Left lung (tissue), 10 donors: ENCODE measurements around the gene MICU2. TPM values are rescaled to one million over a fixed set of nuclear protein-coding genes. Genes with fewer than 3 reads are reported as not detected.

Experiments
- ATAC-seq: fragments of 200-7000 bp; cut with Tn5 transposase; one replicate; pipeline ENCODE4 v1.9.1; 2020; ENCODE audit warnings: moderate library complexity
- DNase-seq, 4 donors: peaks; one replicate each; pipeline ENCODE4 v3.0.0-alpha.2; 2013 to 2020
- H3K27ac ChIP-seq, 2 donors: fragments of 200-600 bp; sonication (generic) in 1 of 2; one replicate each; pipeline versions ENCODE4 v1.5.0 to v1.8.0; 2020 to 2021
- H3K27me3 ChIP-seq, 2 donors: fragments of 200-600 bp; sonication (generic) in 1 of 2; one replicate each; pipeline versions ENCODE4 v1.5.0 to v1.8.0; 2020 to 2021
- H3K36me3 ChIP-seq, 2 donors: fragments of 200-600 bp; sonication (generic) in 1 of 2; one replicate each; pipeline versions ENCODE4 v1.5.0 to v1.8.0; 2020 to 2021
- H3K4me1 ChIP-seq, 2 donors: fragments of 200-600 bp; one replicate each; pipeline ENCODE4 v1.8.0; 2021
- H3K4me3 ChIP-seq, 2 donors: fragments of 200-600 bp; sonication (generic) in 1 of 2; one replicate each; pipeline versions ENCODE4 v1.5.0 to v1.8.0; 2020 to 2021; ENCODE audit warnings: mild to moderate bottlenecking in 1 of 2
- H3K9me3 ChIP-seq, 2 donors: fragments of 200-600 bp; sonication (generic) in 1 of 2; one replicate each; pipeline versions ENCODE4 v1.5.0 to v1.8.0; 2020 to 2021
- intact Hi-C, 2 donors: fragments of 100-400 bp; cut with DNase I; formaldehyde crosslinking; loops; one replicate each; pipeline versions ENCODE4 v1.11.2 to v1.14.2; 2022
- polyA plus RNA-seq, 6 donors: library from polyadenylated mRNA; unstranded; fragments of 120-200 nt; gene quantifications; one replicate each; pipeline ENCODE4 v1.2.1, GENCODE V29; 2013; ENCODE audit not compliant: insufficient read length in 6 of 6
- total RNA-seq, 2 donors: library from RNA; stranded (reverse); fragmentation: NEBNext Ultra II Directional; extraction: Animal tissue kit (Norgen Biotek cat#: 25700); gene quantifications; one replicate each; pipeline ENCODE4 v1.2.1, GENCODE V29; 2021
- TF ChIP-seq, protein P1 (sequence below), 2 donors: fragments of 200-600 bp; sonication (generic) in 1 of 2; IDR thresholded peaks; one replicate each; pipeline versions ENCODE4 v1.5.0 to v1.8.0; 2021; ENCODE audit warnings: antibody characterized with exemption in 2 of 2
- donor health status: DM: no; HTN: yes; CAD: no.
- donor health status: DM: no; HTN: no; CAD: no.

Gene MICU2
- total and polyA plus RNA-seq, 8 donors = 32.4 to 96.7 (median 76.4) TPM

GRCh38 chr13:21638319-21639282 is 34.6 kb upstream of the MICU2 start:
- H3K4me3 ChIP-seq = no peak overlapping the region
- DNase-seq (peak in 3 of 4 donors; percentile 21 to 58 (median 57)), ATAC-seq (peak; percentile 76)
- H3K27me3 ChIP-seq = no peaks in the 10 kb centered on the region
- H3K9me3 ChIP-seq = no peaks in the 10 kb centered on the region
- no peaks in the 10 kb centered on the region for H3K36me3 ChIP-seq
- no peak overlapping the region for H3K27ac ChIP-seq
- H3K4me1 ChIP-seq = peaks cover 0 to 4% of the 10 kb centered on the region in 2 donors
- TF ChIP-seq, protein P1, sequence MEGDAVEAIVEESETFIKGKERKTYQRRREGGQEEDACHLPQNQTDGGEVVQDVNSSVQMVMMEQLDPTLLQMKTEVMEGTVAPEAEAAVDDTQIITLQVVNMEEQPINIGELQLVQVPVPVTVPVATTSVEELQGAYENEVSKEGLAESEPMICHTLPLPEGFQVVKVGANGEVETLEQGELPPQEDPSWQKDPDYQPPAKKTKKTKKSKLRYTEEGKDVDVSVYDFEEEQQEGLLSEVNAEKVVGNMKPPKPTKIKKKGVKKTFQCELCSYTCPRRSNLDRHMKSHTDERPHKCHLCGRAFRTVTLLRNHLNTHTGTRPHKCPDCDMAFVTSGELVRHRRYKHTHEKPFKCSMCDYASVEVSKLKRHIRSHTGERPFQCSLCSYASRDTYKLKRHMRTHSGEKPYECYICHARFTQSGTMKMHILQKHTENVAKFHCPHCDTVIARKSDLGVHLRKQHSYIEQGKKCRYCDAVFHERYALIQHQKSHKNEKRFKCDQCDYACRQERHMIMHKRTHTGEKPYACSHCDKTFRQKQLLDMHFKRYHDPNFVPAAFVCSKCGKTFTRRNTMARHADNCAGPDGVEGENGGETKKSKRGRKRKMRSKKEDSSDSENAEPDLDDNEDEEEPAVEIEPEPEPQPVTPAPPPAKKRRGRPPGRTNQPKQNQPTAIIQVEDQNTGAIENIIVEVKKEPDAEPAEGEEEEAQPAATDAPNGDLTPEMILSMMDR (IDR thresholded peaks at IDR 0.05) = peak; percentile 71 to 82
- intact Hi-C loops = loop anchor here in 1 of 2 donors (5.0 kb wide), 1 partner anchor 639 kb away; no protein-coding TSS in a partner anchor

DNA sequence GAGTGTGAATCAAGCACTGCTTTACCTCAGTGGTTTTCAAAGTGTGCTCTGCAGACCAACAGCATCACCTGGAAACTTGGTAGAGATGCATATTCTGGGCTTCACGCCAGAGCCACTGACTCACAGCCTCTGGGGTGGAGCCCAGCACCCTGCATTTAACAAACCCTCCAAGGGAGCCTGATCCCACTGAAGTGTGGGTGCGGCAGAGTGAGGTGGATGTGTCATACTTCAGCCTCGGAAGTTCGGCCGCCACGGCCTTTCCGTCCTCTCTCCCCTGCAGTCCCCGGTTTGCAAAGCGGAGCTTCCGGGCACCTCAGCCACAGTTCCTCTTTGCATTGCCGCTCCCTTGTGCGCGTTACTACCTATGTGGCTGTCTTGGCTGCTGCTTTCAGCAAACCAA is 33.3 kb upstream of the MICU2 start:
- DNase-seq = peak in 2 of 4 donors; percentile 83 to 90
- intact Hi-C loops = loop anchor here in 1 of 2 donors (5.0 kb wide), 1 partner anchor 640 kb away; no protein-coding TSS in a partner anchor
- TF ChIP-seq, protein P1 (IDR thresholded peaks at IDR 0.05) = no peak
- H3K36me3 ChIP-seq = no peaks in the 10 kb centered on the region
- H3K4me3 ChIP-seq = no peak overlapping the region
- ATAC-seq = peak; percentile 98
- peak overlapping the region in 1 of 2 donors; percentile 63 for H3K27ac ChIP-seq
- peaks cover 0 to 4% of the 10 kb centered on the region in 2 donors for H3K4me1 ChIP-seq
- no peaks in the 10 kb centered on the region for H3K27me3 ChIP-seq
- H3K9me3 ChIP-seq = no peaks in the 10 kb centered on the region

DNA sequence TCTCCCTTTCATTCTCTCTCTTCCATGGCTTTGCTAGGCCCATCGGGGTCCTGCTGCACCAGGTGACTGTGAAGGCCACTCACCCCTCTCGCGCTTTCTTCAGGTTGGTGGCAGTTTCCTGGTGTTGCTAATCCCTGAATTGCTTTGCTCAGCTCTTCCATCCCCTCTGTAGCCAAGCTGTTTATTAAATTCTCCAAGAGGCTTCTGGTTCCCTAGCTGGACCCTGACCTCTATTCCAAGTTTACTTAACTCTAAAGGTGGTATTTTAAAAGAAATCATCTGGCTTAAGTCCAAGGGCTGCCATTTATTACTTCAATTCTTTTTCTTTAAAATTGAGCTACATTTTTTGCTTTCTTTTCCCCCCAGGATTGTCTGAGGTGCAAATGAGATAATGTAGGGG is 32.7 kb upstream of the MICU2 start:
- Histone ChIP-seq H3K27ac (no peak overlapping the region), H3K27me3 (no peaks in the 10 kb centered on the region), H3K36me3 (no peaks in the 10 kb centered on the region), H3K4me1 (peaks cover 0 to 4% of the 10 kb centered on the region in 2 donors), H3K4me3 (no peak overlapping the region), H3K9me3 (peaks cover 0 to 2% of the 10 kb centered on the region in 2 donors)
- intact Hi-C loops = loop anchor here in 1 of 2 donors (5.0 kb wide), 1 partner anchor 641 kb away; no protein-coding TSS in a partner anchor
- ATAC-seq (no peak), DNase-seq (no peak)
- TF ChIP-seq, protein P1 (IDR thresholded peaks at IDR 0.05) = no peak

DNA sequence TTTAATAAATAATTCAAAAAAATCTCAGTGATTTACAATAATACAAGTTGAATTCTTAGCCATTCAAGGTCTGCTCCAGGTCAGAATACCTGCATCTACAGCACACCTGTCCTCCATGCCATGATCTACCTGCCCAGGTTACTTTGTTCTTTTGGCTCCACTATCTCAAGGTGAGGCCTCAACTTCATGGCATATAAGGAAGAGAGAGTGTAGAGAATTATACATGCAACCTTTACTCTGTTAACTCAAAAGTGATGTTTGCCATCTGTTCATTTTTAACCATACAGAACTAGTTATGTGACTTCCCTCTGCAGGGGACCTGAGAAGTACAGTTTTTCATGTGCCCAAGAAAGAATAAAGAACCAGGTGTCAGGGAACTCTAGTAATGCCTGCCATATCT is 28.2 kb upstream of the MICU2 start:
- Histone ChIP-seq H3K9me3 (peaks cover 0 to 2% of the 10 kb centered on the region in 2 donors), H3K36me3 (no peaks in the 10 kb centered on the region), H3K4me3 (no peak overlapping the region), H3K4me1 (no peaks in the 10 kb centered on the region), H3K27me3 (no peaks in the 10 kb centered on the region), H3K27ac (no peak overlapping the region)
- no peak for ATAC-seq
- intact Hi-C loops = no loop called here
- TF ChIP-seq, protein P1 (IDR thresholded peaks at IDR 0.05) = no peak
- DNase-seq = no peak

DNA sequence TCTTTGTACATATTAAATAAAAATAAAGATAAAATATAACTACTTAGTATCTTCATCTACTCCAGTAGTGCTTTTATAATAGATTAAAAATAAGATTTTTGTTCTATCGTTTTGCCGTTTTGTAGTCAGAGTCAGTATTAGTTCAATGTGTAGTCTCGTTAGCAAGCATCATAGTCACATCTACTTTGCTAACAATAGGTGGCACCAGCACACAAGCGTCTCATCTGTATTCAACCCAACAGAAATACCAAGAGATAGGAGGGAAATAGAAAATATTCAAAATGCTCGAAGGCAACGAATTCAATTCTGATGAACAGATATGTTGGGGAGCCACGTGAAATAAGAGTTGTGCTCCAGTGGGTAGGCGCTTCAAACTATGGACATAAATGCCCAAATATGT is 21.4 kb upstream of the MICU2 start:
- no peak overlapping the region for H3K4me3 ChIP-seq
- no peak overlapping the region for H3K27ac ChIP-seq
- no peaks in the 10 kb centered on the region for H3K36me3 ChIP-seq
- no peaks in the 10 kb centered on the region for H3K4me1 ChIP-seq
- H3K27me3 ChIP-seq = no peaks in the 10 kb centered on the region
- intact Hi-C loops = no loop called here
- no peaks in the 10 kb centered on the region for H3K9me3 ChIP-seq
- DNase-seq (peak in 2 of 4 donors; percentile 13 to 47), ATAC-seq (peak; percentile 77)
- TF ChIP-seq, protein P1 (IDR thresholded peaks at IDR 0.05) = peak in 1 of 2 donors; percentile 8
